Calu3 (cell line): ENCODE measurements around the gene GNPTG. TPM values are rescaled to one million over a fixed set of nuclear protein-coding genes. Genes with fewer than 3 reads are reported as not detected.

Experiments
- BruUV-seq: library from RNA; stranded (reverse); fragments of 400-500 nt; replicated peaks from 2 replicates; lab custom pipeline; 2021; lab: Mats Ljungman, UMichigan
- CTCF ChIA-PET: fragments of 300-600 bp; sonication (Branson Sonifier 250); formaldehyde crosslinking; loops from one replicate; lab custom pipeline; 2022; ENCODE audit warnings: antibody characterized with exemption; lab: Charles Lee
- DNase-seq: peaks from one replicate; pipeline ENCODE4 v3.0.0; 2022
- H3K27ac Mint-ChIP-seq: one replicate; pipeline ENCODE4 v1.8.0; 2022; ENCODE audit warnings: mixed read lengths; ENCODE audit not compliant: unreplicated experiment
- H3K27me3 Mint-ChIP-seq: one replicate; pipeline ENCODE4 v1.8.0; 2022; ENCODE audit warnings: mixed read lengths; ENCODE audit not compliant: unreplicated experiment
- H3K36me3 Mint-ChIP-seq: one replicate; pipeline ENCODE4 v1.8.0; 2022; ENCODE audit warnings: mild to moderate bottlenecking, moderate library complexity, mixed read lengths; ENCODE audit not compliant: insufficient read depth, unreplicated experiment
- H3K4me1 Mint-ChIP-seq: one replicate; pipeline ENCODE4 v1.8.0; 2022; ENCODE audit warnings: mild to moderate bottlenecking, low read depth, mixed read lengths; ENCODE audit not compliant: unreplicated experiment
- H3K4me3 Mint-ChIP-seq: one replicate; pipeline ENCODE4 v1.8.0; 2022; ENCODE audit warnings: mild to moderate bottlenecking, low read depth, moderate library complexity, mixed read lengths; ENCODE audit not compliant: unreplicated experiment
- H3K9me3 Mint-ChIP-seq: one replicate; pipeline ENCODE4 v1.8.0; 2022; ENCODE audit warnings: low read depth, mixed read lengths; ENCODE audit not compliant: unreplicated experiment
- intact Hi-C: fragments of 100-400 bp; cut with micrococcal nuclease; formaldehyde crosslinking; loops from one replicate; pipeline ENCODE4 v1.10.0; 2022; ENCODE audit not compliant: unreplicated experiment
- total RNA-seq: library from RNA; stranded (reverse); gene quantifications from 2 replicates; pipeline ENCODE4 v1.2.3, GENCODE V29; 2022
- TF ChIP-seq, protein P1 (sequence below): fragments of 200-600 bp; IDR thresholded peaks from one replicate; pipeline ENCODE4 v1.8.0; 2022; ENCODE audit warnings: antibody characterized with exemption; ENCODE audit not compliant: unreplicated experiment

Gene GNPTG
- total RNA-seq, 1 experiment from 2014 or later, result 63.9 TPM

DNA sequence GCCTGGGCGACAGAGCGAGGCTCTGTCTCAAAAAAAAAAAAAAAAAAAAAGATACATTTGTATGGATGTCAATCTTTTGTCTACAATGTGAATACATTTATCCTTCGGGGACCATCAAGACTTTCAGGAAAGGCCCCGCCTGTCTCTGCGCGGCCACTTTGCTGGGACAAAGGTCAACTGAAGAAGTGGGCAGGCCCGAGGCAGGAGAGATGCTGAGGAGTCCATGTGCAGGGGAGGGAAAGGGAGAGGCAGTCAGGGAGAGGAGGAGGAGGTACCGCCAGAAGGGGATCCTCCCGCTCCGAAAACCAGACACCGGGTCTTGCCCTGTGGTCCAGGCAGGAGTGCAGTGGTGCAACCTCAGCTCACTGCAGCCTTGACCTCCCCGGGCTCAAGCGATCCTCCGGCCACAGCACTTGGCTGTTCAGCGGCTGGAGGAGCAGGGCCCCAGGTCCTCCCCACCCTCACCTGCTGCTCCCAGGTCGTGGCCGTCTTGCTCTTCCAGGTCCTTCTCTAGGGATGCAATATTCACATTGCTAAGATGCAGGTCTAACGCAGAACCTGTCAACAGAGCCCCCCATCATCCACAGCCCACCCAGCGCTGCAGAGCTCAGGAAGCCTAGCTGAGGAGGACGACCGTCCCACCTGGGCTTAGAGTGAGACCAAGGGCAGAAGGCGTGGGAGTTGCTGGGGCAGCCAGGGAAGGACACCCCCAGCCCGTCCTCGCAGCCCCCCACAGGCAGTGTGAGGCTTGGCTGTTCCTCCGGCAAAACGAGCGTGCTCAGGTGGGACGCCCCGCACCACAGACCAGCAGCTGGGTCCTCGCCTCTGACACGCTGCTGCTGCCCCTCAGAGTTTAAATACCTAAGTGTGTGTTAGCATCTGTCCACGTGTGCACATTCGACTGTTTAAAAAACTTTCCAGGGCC lies 19.6 kb downstream of the GNPTG start:
- H3K4me1 Mint-ChIP-seq, result no peaks in the 10 kb centered on the region
- CTCF ChIA-PET, result interaction anchor here (0.7 kb wide), 1 partner anchor 71 kb away, joined by 7 read pairs; no protein-coding TSS in a partner anchor
- peaks cover 12% of the 10 kb centered on the region for H3K36me3 Mint-ChIP-seq
- no peaks in the 10 kb centered on the region for H3K9me3 Mint-ChIP-seq
- H3K27ac Mint-ChIP-seq, result no peak overlapping the region
- intact Hi-C loops, result no loop called here
- TF ChIP-seq, protein P1, sequence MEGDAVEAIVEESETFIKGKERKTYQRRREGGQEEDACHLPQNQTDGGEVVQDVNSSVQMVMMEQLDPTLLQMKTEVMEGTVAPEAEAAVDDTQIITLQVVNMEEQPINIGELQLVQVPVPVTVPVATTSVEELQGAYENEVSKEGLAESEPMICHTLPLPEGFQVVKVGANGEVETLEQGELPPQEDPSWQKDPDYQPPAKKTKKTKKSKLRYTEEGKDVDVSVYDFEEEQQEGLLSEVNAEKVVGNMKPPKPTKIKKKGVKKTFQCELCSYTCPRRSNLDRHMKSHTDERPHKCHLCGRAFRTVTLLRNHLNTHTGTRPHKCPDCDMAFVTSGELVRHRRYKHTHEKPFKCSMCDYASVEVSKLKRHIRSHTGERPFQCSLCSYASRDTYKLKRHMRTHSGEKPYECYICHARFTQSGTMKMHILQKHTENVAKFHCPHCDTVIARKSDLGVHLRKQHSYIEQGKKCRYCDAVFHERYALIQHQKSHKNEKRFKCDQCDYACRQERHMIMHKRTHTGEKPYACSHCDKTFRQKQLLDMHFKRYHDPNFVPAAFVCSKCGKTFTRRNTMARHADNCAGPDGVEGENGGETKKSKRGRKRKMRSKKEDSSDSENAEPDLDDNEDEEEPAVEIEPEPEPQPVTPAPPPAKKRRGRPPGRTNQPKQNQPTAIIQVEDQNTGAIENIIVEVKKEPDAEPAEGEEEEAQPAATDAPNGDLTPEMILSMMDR, result no peak
- BruUV-seq, result no TSS peak
- no peak for DNase-seq
- H3K4me3 Mint-ChIP-seq, result no peak overlapping the region
- H3K27me3 Mint-ChIP-seq, result no peaks in the 10 kb centered on the region

DNA sequence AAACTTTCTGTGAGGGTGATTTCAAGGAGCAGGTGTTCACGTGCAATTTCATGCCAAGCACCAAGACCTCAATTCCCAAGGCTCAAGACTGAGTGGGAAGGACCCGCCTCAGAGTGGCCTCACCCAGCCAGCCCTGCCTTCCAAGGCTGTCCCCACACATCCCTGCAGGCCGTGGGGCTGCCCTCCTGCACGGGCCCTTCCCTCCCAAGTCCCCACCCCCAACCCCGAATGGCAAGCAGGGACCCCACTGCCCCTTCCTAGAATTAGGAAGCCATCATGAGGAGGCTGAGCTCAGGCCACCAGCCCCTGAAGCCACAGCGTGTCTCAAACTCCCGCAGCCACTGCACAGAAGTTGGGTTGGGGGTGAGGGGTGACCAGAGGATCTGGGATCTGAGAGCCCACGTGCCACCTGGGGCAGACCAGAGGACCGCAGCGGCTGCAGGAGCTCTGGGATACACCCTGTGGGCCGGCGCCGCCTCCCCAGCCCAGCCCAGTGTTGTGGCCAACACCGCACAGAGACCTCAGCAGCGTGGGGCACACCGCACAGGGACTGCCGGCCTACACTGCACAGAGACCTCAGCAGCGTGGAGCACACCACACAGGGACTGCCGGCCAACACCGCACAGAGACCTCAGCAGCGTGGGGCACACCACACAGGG lies 20.7 kb downstream of the GNPTG start:
- Mint-ChIP-seq H3K27me3 (no peaks in the 10 kb centered on the region), H3K9me3 (no peaks in the 10 kb centered on the region), H3K36me3 (peaks cover 8% of the 10 kb centered on the region), H3K4me3 (no peak overlapping the region), H3K4me1 (no peaks in the 10 kb centered on the region), H3K27ac (no peak overlapping the region)
- no peak for DNase-seq
- CTCF ChIA-PET, result no interaction called here
- intact Hi-C loops, result no loop called here
- TF ChIP-seq, protein P1, result no peak
- no TSS peak for BruUV-seq

DNA sequence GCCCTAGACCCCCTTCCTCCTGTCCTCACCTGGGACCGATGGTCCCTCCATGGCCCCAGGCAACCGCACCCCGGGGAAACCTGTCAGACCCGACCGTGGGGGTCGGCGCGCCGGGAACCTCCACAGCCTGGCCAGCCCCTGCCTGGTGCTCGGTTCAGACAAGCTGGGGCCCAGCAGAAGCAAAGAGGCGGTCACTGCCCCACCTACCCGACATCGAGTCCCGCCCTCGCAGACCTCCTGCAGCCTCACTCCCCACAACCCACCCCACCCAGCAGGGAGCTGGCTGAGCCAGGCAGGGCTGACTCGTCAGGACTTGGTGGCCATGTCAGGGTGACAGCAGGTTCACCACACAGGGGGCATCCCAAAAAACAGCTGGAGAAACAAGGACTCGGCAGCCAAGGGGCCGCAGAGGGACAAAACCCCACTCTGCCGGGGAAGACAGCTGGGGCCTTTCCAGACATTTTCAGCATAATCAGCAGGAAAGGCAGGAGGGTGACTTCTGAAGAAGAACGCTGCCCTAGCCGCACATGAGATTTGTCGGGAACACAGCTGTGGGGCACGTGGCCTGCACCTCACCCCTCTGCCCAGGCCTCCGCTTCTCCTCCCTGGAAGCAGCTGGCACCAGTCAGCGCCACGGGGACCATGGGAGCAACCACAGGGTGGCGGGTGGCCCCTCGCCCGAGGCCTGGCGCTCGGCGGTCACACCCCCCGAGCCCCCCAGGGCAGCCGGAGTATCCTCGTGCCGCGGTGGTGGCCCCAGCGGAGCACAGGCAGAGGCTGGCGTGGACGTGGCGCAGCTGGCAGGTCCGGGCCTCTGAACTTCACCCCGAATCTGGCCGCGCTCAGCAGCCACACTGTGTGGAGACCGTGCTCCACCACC lies 22.9 kb downstream of the GNPTG start:
- BruUV-seq, result no TSS peak
- no peak overlapping the region for H3K27ac Mint-ChIP-seq
- no peaks in the 10 kb centered on the region for H3K27me3 Mint-ChIP-seq
- peaks cover 16% of the 10 kb centered on the region for H3K4me1 Mint-ChIP-seq
- CTCF ChIA-PET, result no interaction called here
- TF ChIP-seq, protein P1, result no peak
- H3K4me3 Mint-ChIP-seq, result no peak overlapping the region
- no peaks in the 10 kb centered on the region for H3K9me3 Mint-ChIP-seq
- H3K36me3 Mint-ChIP-seq, result peaks cover 21% of the 10 kb centered on the region
- no peak for DNase-seq
- intact Hi-C loops, result no loop called here

DNA sequence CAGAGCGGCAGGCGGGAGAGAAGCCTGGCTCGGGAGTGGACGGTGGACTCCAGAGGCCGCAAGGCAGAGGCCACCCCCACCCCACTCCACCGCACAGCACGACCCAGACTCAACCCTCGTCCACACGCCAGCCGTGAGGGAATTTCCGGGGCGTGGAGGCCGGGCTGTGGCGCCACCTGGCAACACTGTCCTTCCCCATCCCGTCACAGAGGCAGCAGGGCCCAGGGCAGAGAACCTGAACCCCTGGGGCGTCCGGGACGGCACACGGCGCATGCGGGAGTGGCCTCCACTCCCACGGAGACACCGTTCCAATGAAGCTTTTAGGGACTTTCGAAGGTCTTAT lies 23.5 kb downstream of the GNPTG start:
- Mint-ChIP-seq H3K27me3 (no peaks in the 10 kb centered on the region), H3K9me3 (no peaks in the 10 kb centered on the region), H3K4me3 (no peak overlapping the region), H3K36me3 (peaks cover 26% of the 10 kb centered on the region), H3K4me1 (peaks cover 16% of the 10 kb centered on the region), H3K27ac (no peak overlapping the region)
- no peak for DNase-seq
- TF ChIP-seq, protein P1, result no peak
- CTCF ChIA-PET, result no interaction called here
- no TSS peak for BruUV-seq
- intact Hi-C loops, result no loop called here
